Measurements from ENCODE around the gene ANKLE2. TPM values are rescaled to one million over a fixed set of nuclear protein-coding genes. Genes with fewer than 3 reads are reported as not detected.

The ANKLE2 gene
- total RNA-seq, 1 donor from 2014 or later: 97.9 TPM

GRCh38 chr12:132747395-132747794 is 14.2 kb downstream of the ANKLE2 start:
- intact Hi-C loops (cut with micrococcal nuclease): no loop called here

GRCh38 chr12:132746613-132747012 is 15.0 kb downstream of the ANKLE2 start:
- intact Hi-C loops (cut with micrococcal nuclease): no loop called here

DNA sequence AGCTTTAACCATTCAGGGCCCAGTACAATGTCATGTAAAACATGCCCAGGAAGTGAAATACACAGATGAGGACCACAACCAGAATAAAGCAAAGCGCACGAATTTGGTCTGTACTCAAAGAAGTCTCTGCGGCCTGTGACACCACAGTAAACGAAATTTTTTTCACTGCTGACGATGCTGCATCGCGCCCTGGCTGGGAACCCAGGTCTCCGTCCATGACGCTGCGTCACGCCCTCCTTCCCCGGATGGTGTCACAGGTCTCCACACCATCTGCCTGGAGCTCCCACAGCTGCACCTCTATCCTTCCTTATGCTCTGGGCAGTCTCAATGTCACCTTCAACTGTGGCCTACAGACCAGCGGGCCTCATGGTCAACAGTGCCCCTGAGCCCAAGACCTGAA is 17.8 kb downstream of the ANKLE2 start:
- intact Hi-C loops (cut with micrococcal nuclease): no loop called here

- intact Hi-C loops (cut with micrococcal nuclease): no loop called here
Observed at GRCh38 chr12:132741620-132742019, 20.0 kb downstream of the ANKLE2 start.

- intact Hi-C loops (cut with micrococcal nuclease): no loop called here
Observed at GRCh38 chr12:132740652-132741051, 21.0 kb downstream of the ANKLE2 start.

GRCh38 chr12:132740313-132740646 is 21.4 kb downstream of the ANKLE2 start:
- intact Hi-C loops (cut with micrococcal nuclease): no loop called here

DNA sequence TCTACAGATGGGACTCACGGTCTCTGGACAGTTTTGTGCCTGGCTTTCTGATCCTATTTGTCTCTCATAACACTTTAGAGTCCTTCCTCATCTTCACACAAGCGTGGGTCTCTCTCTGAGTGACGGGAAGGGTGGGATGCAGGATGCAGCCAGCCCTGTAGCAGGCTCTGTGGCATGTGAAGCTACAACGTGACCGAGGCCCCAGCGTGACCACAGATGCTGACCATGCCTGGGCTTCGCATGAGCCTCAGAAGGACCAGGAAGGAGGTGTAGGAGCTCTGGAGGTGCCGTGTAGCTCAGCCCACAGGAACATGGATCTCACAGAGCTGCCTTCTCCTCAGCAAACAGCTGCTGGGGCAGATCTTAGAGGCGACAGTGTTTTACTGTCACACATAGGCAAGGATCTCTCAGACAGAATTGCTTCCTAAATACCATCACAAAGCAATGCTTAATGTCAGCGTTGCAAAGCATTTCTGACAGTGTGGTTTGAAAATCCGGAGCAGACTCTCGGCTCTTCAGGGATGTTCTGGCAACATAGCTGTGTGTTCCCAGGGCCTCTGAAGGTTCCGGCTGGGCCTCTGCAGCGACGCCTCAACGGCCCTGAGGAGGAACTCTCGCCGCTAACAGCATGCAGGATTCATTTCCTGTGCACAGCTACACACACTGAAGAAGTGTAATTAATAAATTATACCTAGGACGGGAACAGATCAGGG is 21.9 kb downstream of the ANKLE2 start:
- intact Hi-C loops (cut with micrococcal nuclease): no loop called here

- intact Hi-C loops (cut with micrococcal nuclease): no loop called here
Observed at GRCh38 chr12:132736913-132737312, 24.7 kb downstream of the ANKLE2 start.

DNA sequence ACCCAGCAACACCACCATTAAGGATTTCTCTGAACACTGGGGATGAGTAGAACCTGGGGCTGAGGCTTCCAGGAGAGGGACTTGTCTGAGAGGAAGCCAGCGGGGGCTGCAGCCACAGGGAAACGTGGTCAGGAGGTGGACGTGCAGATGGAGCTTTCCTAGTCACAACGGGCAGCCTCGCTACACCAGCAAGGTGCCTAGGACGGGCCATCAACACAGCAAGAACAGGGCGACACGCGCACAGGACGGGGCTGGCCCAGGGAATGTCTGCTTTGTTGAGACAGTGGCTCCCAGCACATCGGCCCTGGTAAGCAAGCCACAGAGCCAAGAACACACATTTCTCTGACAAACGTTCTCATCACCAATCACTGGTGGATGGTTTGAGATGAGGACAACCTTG is 25.3 kb downstream of the ANKLE2 start:
- intact Hi-C loops (cut with micrococcal nuclease): no loop called here

DNA sequence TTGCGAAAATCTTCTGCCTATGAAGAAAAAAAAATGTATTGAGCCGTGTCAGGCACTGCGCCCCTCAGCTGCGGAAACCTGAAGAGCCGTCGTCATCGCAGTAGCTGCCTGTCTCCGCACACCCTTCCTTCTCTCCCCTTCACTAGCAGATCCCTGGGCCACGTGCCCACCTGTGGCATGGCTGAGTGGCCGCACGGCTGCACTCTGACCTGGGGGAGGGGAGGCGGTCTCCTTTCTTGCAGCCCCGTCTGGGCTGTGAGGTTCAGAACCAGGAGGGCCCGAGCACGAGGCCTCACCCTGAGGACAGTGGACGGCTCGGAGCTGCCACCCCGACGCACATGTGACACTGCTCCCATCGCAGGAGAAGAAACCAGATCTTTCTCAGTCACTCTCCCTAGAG is 26.1 kb downstream of the ANKLE2 start:
- intact Hi-C loops (cut with micrococcal nuclease): no loop called here

- intact Hi-C loops (cut with micrococcal nuclease): no loop called here
Observed at GRCh38 chr12:132734206-132734605, 27.4 kb downstream of the ANKLE2 start.

DNA sequence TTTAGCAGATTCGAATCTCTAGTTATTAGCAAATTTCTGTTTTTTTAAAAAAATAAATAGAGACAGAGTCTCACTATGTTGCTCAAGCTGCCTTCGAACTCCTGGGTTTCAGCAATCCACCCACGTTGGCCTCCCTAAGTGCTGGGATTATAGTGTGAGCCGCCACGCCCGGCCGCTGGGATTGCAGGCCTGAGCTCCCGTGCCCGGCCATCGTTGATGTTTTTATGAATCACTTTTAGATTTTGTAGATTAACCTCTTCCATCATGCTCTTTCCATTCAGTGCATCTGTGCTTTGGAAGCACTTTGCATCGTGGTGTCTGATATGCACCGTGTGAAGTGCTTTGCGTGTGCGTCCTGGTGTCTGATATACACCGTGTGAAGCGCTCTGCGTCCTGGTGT is 30.1 kb downstream of the ANKLE2 start:
- intact Hi-C loops (cut with micrococcal nuclease): no loop called here

DNA sequence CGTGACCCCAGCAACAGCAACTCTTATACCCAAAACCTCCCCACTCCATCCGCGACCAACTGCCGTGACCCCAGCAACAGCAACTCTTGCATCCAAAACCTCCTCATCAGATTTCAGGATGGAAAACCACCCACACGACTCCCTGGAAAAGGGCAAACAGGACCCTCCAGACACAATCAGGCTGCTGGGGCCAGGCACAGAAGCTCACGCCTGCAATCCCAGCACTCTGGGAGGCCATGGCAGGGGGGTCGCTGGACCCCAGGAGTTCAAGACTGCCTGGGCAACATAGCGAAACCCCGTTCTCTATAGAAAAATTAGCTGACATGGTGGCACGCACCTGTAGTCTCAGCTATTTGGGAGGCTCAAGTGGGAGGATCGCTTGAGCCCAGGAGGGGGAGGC is 31.3 kb downstream of the ANKLE2 start:
- intact Hi-C loops (cut with micrococcal nuclease): no loop called here

GRCh38 chr12:132729541-132730320 is 31.9 kb downstream of the ANKLE2 start:
- intact Hi-C loops (cut with micrococcal nuclease): no loop called here

DNA sequence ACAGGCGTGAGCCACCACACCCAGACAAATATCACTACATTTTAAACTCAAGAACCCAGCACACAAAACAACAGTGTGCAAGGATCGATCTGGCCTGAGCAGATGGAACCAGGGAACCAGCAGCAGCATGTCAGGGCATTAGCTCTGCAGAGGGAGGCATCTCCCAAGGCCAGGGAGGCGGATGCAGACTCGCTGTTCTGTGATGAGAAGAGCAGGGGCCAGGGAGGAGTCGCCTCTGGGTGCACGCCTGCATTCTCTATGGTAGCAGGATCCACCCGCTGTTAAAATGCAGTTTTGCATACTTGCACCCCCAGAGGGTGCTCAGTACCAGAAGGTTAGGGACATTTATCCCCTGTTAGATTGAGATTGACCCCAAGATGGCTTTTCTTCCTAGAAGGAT is 33.1 kb downstream of the ANKLE2 start:
- intact Hi-C loops (cut with micrococcal nuclease): no loop called here

- intact Hi-C loops (cut with micrococcal nuclease): no loop called here
Observed at GRCh38 chr12:132727091-132727794, 34.4 kb downstream of the ANKLE2 start.

GRCh38 chr12:132726386-132726785 is 35.2 kb downstream of the ANKLE2 start:
- intact Hi-C loops (cut with micrococcal nuclease): no loop called here

- intact Hi-C loops (cut with micrococcal nuclease): no loop called here
Observed at GRCh38 chr12:132724506-132725241, 37.0 kb downstream of the ANKLE2 start.

DNA sequence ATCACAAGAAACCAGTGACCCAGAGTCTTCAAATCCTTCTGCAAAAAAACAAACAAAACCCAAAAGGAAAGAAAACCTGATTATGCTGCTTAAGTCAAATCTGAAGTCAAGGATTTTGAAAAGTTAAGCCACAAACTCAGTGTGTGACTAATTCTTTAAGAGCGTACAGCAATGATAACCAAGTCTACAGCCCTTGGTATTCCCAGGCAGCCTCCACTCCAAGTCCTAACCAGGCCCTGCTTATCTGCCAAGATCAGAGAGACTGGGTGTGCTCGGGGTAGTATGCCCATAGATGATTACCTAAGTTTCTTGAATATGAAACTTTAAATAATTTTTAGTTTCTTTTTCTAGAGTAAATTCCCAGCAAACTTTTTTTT is 37.9 kb downstream of the ANKLE2 start:
- intact Hi-C loops (cut with micrococcal nuclease): no loop called here

- intact Hi-C loops (cut with micrococcal nuclease): no loop called here
Observed at GRCh38 chr12:132723015-132723763, 38.4 kb downstream of the ANKLE2 start.

All from T-helper 2 cell treated with Interferon-gamma antibody and Interleukin-4, amounts not matched to agents 100 ng/mL and 5 ng/mL, for 36 hours (primary cell).